Parietal lobe (tissue), 2 donors: ENCODE measurements around the gene FLT3. TPM values are rescaled to one million over a fixed set of nuclear protein-coding genes. Genes with fewer than 3 reads are reported as not detected.

Source experiments
- small RNA-seq: library from RNA; depleted of rRNA; stranded (forward); fragments of <200 nt; gene quantifications from one replicate; pipeline ENCODE3, GENCODE V24; 2014; ENCODE audit warnings: low replicate concordance
- total RNA-seq: library from RNA; depleted of rRNA; stranded (reverse); fragments of >200 nt; gene quantifications from one replicate; pipeline ENCODE4 v1.2.3, GENCODE V29; 2014

FLT3 gene
- 1.3 TPM for total RNA-seq

GRCh38 chr13:28100150-28101121, at the start of gene FLT3:
FLT3 (minus strand) TSS chr13:28100576; CDS start chr13:28100510, 66 bp downstream.

GRCh38 chr13:28138012-28138755, 37.8 kb upstream of the FLT3 start, which contains the start of gene PAN3:
PAN3 (plus strand) TSS chr13:28138545; CDS start chr13:28138658, 113 bp downstream.

GRCh38 chr13:27988520-27988919, 111.9 kb downstream of the FLT3 start, which contains the start of gene URAD:
URAD (minus strand) TSS chr13:27988693; CDS start chr13:27988637, 56 bp downstream.

GRCh38 chr13:27969082-27969865, 131.1 kb downstream of the FLT3 start, which contains the start of gene CDX2:
CDX2 (minus strand) TSS chr13:27969315; CDS start chr13:27969006, 309 bp downstream.

Small RNAs within 50 kb of the gene (small RNA-seq; reads per million reads assigned to genes)
- 0.09 reads per million for gene RN7SL272P

Other genes starting within 250 kb of the FLT3 start
- gene PDX1, start 180.6 kb downstream of the FLT3 start, total RNA-seq: not detected
- gene CDX2, start 131.3 kb downstream of the FLT3 start, total RNA-seq: not detected
- gene URAD, start 111.9 kb downstream of the FLT3 start, total RNA-seq: not detected
- gene PAN3, start 38.0 kb upstream of the FLT3 start, total RNA-seq: 59.5 TPM